OCI-M1 (cell line): ENCODE measurements around the gene NECTIN1.

Experiments used
- DNase-seq: peaks from one replicate; lab custom pipeline; 2025; lab: John Stamatoyannopoulos, UW

Gene NECTIN1

GRCh38 chr11:119728651-119729580 is at the start of gene NECTIN1:
Gene NECTIN1 (minus strand): TSS chr11:119729200. CDS start chr11:119728553, 647 bp downstream.
- DNase-seq = peak; percentile 95

DNA sequence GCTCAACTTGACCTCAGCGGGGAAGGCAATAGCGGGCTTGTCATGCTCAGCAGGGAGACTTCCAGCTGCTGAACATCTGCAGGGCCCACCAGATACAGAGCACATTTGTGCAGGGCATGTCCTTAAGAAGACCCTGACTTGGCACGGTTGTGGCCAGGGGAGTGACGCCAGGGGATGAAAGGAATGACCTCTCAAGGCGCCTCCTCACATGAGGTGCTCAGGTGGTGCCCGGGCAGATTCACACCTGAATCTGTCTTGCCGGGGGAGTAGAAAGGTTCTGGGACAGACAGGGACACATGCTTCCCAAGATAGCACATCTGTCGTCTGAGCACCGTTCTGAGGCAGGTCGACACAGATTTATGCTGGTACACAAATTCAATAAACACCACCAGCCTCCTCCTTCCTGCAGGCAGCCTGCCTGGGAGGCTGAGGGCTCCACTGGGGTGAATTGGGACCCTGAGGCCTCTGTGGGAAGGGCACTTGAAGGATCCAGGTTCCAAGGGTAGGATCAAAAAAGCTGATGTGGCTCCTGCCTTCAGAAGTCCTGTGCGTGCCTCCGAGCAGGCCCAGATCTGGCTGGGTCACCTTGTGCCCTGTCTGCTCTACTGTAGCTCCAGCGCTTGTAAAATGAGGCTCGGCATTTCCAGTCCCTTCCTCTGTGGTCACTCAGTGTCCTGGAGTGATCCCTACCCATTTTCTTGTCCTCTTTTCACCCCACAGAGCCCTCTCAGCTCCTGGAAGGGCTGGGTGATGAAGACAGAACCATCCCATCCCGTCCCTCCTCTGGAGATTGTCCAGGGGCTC is 49.6 kb upstream of the NECTIN1 start:
- DNase-seq = no peak

- DNase-seq = no peak
Measured at GRCh38 chr11:119777940-119778339, 48.9 kb upstream of the NECTIN1 start.

DNA sequence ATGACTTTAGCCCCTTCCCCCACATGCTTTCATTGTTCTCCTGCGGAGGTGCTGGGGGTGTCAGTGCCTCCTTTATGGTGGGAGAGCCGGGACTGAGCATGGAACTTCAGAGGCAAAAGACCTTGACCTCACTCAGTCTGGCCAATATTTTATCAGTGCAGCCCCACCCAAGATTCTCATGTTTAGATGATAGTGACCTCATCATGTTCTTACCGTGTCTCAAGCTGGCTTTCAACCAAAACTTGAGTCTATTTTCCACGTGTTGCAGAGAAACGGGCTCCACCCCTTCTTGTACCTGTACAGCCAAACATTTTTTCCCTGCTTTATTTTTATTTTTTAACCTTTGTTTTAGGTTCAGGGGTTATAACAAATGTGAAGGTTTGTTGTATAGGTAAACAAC is 47.7 kb upstream of the NECTIN1 start:
- DNase-seq = no peak

- no peak for DNase-seq
Measured at GRCh38 chr11:119776031-119776636, 47.1 kb upstream of the NECTIN1 start.

DNA sequence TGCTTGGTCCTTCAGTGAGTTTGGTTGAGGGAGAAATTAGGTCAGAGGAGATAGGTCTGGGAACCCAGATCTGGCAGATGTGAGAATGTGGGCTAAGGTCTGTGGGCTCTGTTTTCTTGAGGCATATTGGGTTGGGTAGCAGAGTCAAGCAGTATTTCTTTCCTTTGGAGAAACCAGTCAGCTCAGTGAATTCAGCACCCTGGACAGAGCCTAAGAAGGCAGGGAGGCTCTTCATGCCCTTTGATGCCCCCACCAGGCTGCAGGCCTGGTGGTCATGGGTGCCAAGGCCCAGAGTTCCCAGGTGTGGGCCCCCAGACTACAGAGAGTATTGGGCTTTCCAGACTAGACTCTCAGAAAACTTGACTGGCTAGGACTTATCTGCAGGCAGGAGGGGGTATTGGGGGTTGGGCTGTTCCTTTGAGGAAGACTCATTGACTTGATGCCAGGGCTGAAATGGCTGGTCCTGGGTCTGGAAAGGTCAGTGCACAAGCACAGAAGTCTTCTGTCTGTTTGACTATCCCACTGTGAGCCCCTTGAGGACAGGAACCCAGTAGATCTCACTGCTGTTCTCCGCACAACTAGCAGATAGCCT is 45.3 kb upstream of the NECTIN1 start:
- DNase-seq = peak; percentile 55

GRCh38 chr11:119772641-119773415 is 43.8 kb upstream of the NECTIN1 start:
- no peak for DNase-seq

DNA sequence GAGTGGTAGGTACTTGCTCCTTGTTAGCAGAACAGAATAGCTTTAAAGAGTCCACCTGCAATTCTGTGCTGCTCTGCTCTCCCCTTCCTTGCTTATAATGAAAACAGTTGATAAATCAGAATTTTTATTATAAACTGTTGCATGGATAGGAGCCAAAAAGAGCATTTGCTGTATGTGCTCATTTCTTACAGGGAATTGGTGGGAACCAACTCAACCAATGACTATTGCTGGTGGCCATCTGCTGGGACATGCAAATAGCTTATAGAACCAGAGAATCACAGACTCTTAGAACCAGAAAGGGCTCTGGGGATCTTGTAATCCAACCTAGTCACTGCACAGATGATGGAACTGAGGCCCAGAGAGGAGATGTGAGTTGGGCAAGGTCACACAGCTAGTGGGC is 43.1 kb upstream of the NECTIN1 start:
- no peak for DNase-seq

DNA sequence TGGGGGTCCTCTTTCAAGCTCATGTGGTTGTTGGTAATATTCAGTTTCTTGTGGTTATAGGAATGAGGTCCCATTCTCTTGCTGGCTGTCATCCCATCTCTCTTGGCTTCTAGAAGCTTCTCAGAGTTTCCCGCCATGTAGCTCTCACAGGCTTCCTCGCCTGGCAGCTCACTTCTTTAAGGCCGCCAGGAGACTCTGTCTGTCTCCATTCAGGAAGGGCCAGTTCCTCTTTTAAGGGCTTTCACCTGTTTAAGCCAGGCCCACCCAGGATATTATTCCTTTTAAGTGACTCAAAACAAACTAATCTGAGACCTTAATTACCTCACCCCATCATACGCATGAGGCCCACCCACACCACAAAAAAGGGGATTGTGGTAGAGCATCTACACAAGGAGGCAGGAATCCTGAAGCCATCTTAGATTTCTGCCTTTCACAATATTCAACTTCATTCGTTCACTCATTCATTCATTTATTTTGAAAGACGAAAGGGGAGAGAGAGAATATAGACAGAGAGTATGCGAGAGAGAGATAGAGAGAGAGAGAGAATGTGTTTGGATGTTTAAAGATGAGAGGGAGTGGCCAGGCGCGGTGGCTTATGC is 42.3 kb upstream of the NECTIN1 start:
- no peak for DNase-seq

GRCh38 chr11:119765628-119766027 is 36.6 kb upstream of the NECTIN1 start:
- no peak for DNase-seq

DNA sequence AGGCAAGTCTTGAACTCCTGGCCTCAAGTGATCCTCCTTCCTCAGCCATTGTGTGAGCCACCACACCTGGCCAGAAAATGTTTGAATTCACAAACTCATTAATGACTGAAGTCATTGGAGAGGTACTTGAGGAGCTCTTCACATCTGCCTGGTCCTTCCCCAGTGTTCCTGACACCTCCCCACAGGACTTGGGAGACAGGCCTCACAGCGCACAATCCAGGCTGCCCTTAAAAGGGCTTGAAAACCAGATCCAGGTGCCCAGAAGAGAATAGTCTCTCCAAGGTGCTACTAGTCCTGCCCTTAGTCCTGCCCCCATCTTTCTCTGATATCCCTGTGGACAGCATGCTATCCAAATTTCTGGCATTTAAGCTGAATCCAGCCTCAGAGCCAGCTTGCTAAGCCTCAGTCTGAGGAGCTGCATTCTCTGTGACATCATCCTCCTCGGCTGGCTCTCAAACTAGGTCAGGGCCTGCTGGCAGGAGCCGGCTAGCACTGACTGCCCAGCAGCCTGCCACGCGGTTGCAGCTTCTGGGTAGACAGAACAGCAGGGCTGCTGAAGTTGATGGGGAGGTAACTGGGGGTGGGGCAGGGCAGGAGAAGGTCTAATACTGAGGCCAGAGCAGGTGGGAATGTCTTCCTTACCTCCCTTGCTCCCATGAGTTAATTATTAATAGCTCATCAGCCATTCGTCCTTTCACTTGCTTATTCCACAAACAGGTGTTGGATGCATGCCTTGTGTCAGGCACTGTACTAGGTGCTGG is 35.3 kb upstream of the NECTIN1 start:
- DNase-seq = no peak

DNA sequence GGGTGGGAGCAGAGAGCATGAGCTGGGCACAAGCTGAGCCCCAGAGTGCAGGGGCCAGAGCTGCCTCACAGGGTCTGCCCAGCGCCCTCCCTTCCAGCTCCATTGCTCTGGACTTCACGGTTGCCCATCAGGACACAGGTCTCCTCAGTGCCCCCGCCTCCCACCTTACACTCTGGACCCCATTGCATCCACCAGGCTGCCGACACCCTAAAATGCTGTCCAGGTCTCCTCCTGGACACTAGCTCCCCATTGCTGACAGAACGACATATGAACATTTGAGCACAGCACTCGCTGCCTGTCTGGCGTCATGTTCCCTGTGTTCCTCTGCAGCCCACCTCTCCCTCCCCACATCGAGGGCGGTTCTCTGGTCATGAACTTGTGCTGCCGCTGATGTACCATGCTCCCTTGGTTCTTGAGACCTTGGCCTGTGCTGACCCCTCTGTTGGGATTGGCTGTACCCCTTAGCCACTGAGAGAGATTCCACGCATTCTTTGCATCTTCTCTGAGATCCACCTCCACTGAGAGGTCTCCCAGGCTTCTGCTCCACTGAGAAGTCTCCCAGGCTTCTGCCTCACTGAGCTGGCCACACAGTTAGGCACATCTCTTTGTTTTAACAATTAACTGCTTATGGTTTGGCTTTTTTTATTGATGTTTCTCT is 34.2 kb upstream of the NECTIN1 start:
- DNase-seq = no peak

DNA sequence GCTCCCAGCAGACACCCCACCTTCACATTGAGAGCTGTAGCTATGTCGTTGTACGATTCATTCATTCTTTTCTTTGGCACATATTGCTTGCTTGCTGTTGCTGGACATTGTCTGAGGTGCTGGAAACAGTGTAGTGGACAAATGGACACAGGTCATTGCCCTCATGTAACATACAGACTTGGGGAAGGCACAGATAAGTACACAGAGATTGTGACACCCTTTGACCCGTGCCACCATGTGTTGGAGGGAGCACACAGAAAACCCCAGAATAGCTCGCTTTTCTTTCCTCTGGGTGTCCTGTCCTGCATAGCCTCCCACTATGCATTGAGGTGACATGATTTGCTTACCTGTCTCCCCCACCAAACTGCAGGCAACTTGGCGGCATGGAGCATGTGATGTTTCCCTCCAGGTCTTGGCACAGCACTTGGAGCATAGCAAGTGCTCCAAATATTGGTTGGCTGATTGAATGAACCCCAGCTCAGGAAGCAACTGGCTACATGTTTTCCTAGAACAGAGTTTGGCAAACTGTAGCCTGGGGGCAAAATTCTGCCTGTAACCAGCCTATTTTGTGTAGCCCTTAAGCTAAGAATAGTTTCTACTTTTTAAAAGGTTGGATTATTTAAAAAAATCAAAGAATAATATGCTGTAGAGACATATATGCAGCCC is 30.9 kb upstream of the NECTIN1 start:
- DNase-seq = no peak

- DNase-seq = peak; percentile 81
Measured at GRCh38 chr11:119759324-119759723, 30.3 kb upstream of the NECTIN1 start.

- DNase-seq = no peak
Measured at GRCh38 chr11:119758291-119758690, 29.3 kb upstream of the NECTIN1 start.

DNA sequence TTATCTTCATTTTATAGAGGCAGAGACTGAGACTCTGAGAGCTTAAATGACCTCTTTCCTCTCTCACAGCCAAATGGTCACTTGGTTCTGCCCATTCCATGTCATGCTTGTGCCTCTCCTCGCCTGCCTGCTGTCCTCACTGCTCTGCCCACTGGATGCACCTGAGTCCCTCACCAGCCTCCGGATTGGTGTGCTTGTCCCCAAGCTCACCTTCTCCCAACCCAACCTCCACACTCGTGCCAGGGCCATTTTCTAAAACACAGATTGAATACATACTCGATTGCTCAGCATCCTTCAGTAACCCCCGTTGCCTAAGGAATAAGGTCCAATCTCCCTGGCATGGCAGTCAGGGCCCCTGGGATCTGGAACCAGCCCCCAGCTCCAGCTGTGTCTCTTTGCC is 28.4 kb upstream of the NECTIN1 start:
- DNase-seq = no peak

DNA sequence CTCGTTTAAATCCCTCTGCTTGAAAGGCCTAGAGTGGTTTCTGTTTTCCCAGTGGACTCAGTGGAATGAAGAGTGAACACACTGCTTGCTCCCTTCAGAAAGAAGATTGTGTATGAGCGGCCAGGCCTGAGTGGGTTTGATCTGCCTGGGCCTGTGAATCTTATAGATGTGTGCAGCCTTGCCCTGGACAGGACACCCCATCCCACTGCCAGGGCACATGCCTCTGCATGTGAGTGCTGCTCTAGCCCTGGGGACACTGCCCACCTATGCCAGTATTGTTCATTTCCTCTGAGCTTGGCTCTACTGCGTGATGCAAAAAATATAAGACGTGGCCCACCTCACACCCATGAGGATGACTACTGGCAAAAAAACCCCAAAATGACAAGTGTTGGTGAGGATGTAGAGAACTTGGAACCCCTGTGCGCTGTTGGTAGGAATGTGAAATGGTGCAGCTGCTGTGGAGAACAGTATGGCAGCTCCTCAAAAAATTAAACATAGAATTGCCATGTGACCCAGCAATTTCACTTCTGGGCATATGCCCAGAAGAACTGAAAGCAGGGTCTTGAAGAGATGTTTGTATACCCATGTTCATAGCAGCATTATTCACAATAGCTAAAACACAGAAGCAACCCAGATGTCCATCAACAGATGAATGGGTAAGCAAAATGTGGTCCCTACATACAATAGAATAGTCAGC is 27.3 kb upstream of the NECTIN1 start:
- no peak for DNase-seq

DNA sequence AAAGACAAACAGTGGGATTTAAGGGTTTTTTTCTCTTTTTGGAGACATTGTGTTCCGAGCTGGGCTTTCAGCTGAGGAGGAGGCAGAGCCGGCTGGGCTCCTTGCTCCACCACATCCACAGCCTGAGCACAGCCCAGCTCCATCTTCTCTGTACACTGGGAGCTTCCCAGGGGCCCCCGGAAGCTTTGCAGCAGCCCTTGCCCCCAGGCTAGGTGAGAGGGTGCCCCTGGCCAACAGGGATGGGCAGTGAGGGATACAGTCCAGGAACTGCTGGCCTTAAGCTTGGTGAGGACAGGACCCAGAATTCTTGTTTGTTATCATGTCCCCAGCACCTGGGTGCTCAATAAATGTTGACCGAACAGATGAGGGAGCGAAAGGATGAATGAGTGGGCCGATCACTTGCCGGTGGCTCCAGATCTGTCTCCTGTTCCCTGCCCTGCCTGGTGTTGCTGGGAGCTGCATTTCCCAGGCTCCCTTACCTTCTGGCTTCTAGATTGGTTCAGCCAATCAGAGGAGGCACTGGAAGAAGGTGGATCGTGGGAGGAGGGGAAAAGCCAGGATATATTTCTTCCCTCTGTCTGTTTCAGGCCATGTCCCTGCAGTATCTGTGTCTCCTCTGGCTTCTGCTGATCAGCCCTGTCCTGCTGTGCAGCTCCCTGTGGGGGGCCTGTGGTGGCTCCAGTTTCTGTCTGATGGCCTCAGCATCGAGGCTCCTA is 26.5 kb upstream of the NECTIN1 start:
- DNase-seq = no peak
